Lower leg skin (tissue), 3 donors: Measurements from ENCODE around the gene TAMM41.

ENCODE experiments used
- CTCF ChIP-seq, 3 donors: fragments of 450-650 bp; IDR thresholded peaks; one replicate each; pipeline ENCODE4 v1.5.1; 2016; ENCODE audit warnings: antibody characterized with exemption in 3 of 3, mild to moderate bottlenecking in 3 of 3, moderate library complexity in 2 of 3
- POLR2A ChIP-seq, 2 donors: fragments of 450-650 bp; IDR thresholded peaks; one replicate each; pipeline ENCODE4 v1.6.1; 2016 to 2017; ENCODE audit warnings: antibody characterized with exemption in 2 of 2, mild to moderate bottlenecking in 1 of 2, moderate library complexity in 1 of 2

GRCh38 chr3:11818033-11818432 is 28.7 kb downstream of the TAMM41 start:
- TF ChIP-seq CTCF (IDR thresholded peaks at IDR 0.05) (no peak), POLR2A (IDR thresholded peaks at IDR 0.05) (no peak)
